ENCODE results near the gene PTPRT.

DNA sequence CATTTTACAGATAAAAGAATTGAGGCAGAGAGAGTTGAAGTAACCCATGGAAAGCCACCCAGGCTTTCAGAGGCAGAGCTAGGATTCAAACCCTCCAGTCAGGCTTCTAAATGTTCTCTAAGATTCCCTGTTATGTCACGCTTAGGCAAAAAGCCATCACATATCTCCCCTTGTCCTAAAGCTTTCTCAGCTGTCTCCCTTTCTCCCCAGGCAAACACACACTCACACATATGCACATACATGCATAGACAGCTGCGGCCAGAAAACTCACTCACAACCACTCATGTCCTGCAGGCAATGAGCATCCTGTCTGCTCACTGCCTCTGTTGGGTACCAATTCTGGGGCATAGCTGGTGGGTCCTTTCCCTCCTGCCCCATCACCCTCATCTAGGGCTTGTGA, 975.6 kb downstream of the PTPRT start:
- TF ChIP-seq, protein P1, sequence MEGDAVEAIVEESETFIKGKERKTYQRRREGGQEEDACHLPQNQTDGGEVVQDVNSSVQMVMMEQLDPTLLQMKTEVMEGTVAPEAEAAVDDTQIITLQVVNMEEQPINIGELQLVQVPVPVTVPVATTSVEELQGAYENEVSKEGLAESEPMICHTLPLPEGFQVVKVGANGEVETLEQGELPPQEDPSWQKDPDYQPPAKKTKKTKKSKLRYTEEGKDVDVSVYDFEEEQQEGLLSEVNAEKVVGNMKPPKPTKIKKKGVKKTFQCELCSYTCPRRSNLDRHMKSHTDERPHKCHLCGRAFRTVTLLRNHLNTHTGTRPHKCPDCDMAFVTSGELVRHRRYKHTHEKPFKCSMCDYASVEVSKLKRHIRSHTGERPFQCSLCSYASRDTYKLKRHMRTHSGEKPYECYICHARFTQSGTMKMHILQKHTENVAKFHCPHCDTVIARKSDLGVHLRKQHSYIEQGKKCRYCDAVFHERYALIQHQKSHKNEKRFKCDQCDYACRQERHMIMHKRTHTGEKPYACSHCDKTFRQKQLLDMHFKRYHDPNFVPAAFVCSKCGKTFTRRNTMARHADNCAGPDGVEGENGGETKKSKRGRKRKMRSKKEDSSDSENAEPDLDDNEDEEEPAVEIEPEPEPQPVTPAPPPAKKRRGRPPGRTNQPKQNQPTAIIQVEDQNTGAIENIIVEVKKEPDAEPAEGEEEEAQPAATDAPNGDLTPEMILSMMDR (IDR thresholded peaks at IDR 0.05; ENCODE audit: insufficient read depth, low read length, poor library complexity, severe bottlenecking): no peak
- no peak for TF ChIP-seq EZH2phosphoT487 (conservative IDR thresholded peaks at IDR 0.05; ENCODE audit: low read length)

Measured in SU-DHL-6 (cell line).